Measurements from ENCODE around the gene KDM8.
A peak's percentile ranks its signal among the peaks of the same experiment; 100 is the strongest.

KDM8 gene

GRCh38 chr16:27235055-27235937, 32.0 kb downstream of the KDM8 start:
- Histone ChIP-seq H3K36me3 (ENCODE audit: control insufficient read depth in 2 of 2, insufficient read depth in 2 of 2, low read length in 2 of 2) (peaks cover 0 to 4% of the 10 kb centered on the region in 2 donors), H3K4me3 (ENCODE audit: low read length in 2 of 2) (peak overlapping the region; percentile 20 to 50), H3K9ac (ENCODE audit: low read depth in 1 of 2, low read length in 2 of 2) (peak overlapping the region; percentile 50 to 52), H3K4me1 (ENCODE audit: control insufficient read depth in 2 of 2, insufficient read depth in 2 of 2, low read length in 2 of 2) (peaks cover 75 to 78% of the 10 kb centered on the region in 2 donors), H3K27me3 (ENCODE audit: control insufficient read depth in 2 of 2, insufficient read depth in 2 of 2, low read length in 2 of 2) (no peaks in the 10 kb centered on the region), H3K27ac (ENCODE audit: low read depth in 2 of 2, low read length in 2 of 2) (peak overlapping the region; percentile 79 to 90), H3K9me3 (ENCODE audit: control insufficient read depth in 2 of 2, low read length in 2 of 2) (no peaks in the 10 kb centered on the region)

- Histone ChIP-seq H3K36me3 (ENCODE audit: control insufficient read depth in 2 of 2, insufficient read depth in 2 of 2, low read length in 2 of 2) (peaks cover 0 to 4% of the 10 kb centered on the region in 2 donors), H3K27me3 (ENCODE audit: control insufficient read depth in 2 of 2, insufficient read depth in 2 of 2, low read length in 2 of 2) (no peaks in the 10 kb centered on the region), H3K4me1 (ENCODE audit: control insufficient read depth in 2 of 2, insufficient read depth in 2 of 2, low read length in 2 of 2) (peaks cover 74 to 76% of the 10 kb centered on the region in 2 donors), H3K4me3 (ENCODE audit: low read length in 2 of 2) (peak overlapping the region in 1 of 2 donors; percentile 20), H3K27ac (ENCODE audit: low read depth in 2 of 2, low read length in 2 of 2) (peak overlapping the region; percentile 79 to 90), H3K9ac (ENCODE audit: low read depth in 1 of 2, low read length in 2 of 2) (peak overlapping the region; percentile 50 to 52), H3K9me3 (ENCODE audit: control insufficient read depth in 2 of 2, low read length in 2 of 2) (no peaks in the 10 kb centered on the region)
Observed at GRCh38 chr16:27235938-27236245, 32.6 kb downstream of the KDM8 start.

- peaks cover 0 to 4% of the 10 kb centered on the region in 2 donors for H3K36me3 ChIP-seq (ENCODE audit: control insufficient read depth in 2 of 2, insufficient read depth in 2 of 2, low read length in 2 of 2)
- H3K9ac ChIP-seq (ENCODE audit: low read depth in 1 of 2, low read length in 2 of 2), result peak overlapping the region in 1 of 2 donors; percentile 26
- peaks cover 74 to 76% of the 10 kb centered on the region in 2 donors for H3K4me1 ChIP-seq (ENCODE audit: control insufficient read depth in 2 of 2, insufficient read depth in 2 of 2, low read length in 2 of 2)
- no peaks in the 10 kb centered on the region for H3K27me3 ChIP-seq (ENCODE audit: control insufficient read depth in 2 of 2, insufficient read depth in 2 of 2, low read length in 2 of 2)
- H3K27ac ChIP-seq (ENCODE audit: low read depth in 2 of 2, low read length in 2 of 2), result peak overlapping the region; percentile 77 to 90
- no peaks in the 10 kb centered on the region for H3K9me3 ChIP-seq (ENCODE audit: control insufficient read depth in 2 of 2, low read length in 2 of 2)
- H3K4me3 ChIP-seq (ENCODE audit: low read length in 2 of 2), result no peak overlapping the region
Observed at GRCh38 chr16:27236635-27237218, 33.4 kb downstream of the KDM8 start.

- Histone ChIP-seq H3K27ac (ENCODE audit: low read depth in 2 of 2, low read length in 2 of 2) (peak overlapping the region; percentile 77 to 90), H3K4me3 (ENCODE audit: low read length in 2 of 2) (no peak overlapping the region), H3K36me3 (ENCODE audit: control insufficient read depth in 2 of 2, insufficient read depth in 2 of 2, low read length in 2 of 2) (peaks cover 0 to 4% of the 10 kb centered on the region in 2 donors), H3K4me1 (ENCODE audit: control insufficient read depth in 2 of 2, insufficient read depth in 2 of 2, low read length in 2 of 2) (peaks cover 74 to 76% of the 10 kb centered on the region in 2 donors), H3K9ac (ENCODE audit: low read depth in 1 of 2, low read length in 2 of 2) (peak overlapping the region; percentile 41 to 52), H3K27me3 (ENCODE audit: control insufficient read depth in 2 of 2, insufficient read depth in 2 of 2, low read length in 2 of 2) (no peaks in the 10 kb centered on the region), H3K9me3 (ENCODE audit: control insufficient read depth in 2 of 2, low read length in 2 of 2) (no peaks in the 10 kb centered on the region)
Observed at GRCh38 chr16:27237219-27238015, 34.1 kb downstream of the KDM8 start.

GRCh38 chr16:27238016-27238587, 34.8 kb downstream of the KDM8 start:
- H3K4me1 ChIP-seq (ENCODE audit: control insufficient read depth in 2 of 2, insufficient read depth in 2 of 2, low read length in 2 of 2), result peaks cover 74 to 76% of the 10 kb centered on the region in 2 donors
- peak overlapping the region; percentile 6 to 17 for H3K4me3 ChIP-seq (ENCODE audit: low read length in 2 of 2)
- peak overlapping the region; percentile 41 to 49 for H3K9ac ChIP-seq (ENCODE audit: low read depth in 1 of 2, low read length in 2 of 2)
- peaks cover 0 to 4% of the 10 kb centered on the region in 2 donors for H3K36me3 ChIP-seq (ENCODE audit: control insufficient read depth in 2 of 2, insufficient read depth in 2 of 2, low read length in 2 of 2)
- H3K9me3 ChIP-seq (ENCODE audit: control insufficient read depth in 2 of 2, low read length in 2 of 2), result no peaks in the 10 kb centered on the region
- H3K27ac ChIP-seq (ENCODE audit: low read depth in 2 of 2, low read length in 2 of 2), result peak overlapping the region; percentile 77 to 90
- no peaks in the 10 kb centered on the region for H3K27me3 ChIP-seq (ENCODE audit: control insufficient read depth in 2 of 2, insufficient read depth in 2 of 2, low read length in 2 of 2)

GRCh38 chr16:27238591-27238990, 35.3 kb downstream of the KDM8 start:
- peak overlapping the region in 1 of 2 donors; percentile 41 for H3K9ac ChIP-seq (ENCODE audit: low read depth in 1 of 2, low read length in 2 of 2)
- H3K27me3 ChIP-seq (ENCODE audit: control insufficient read depth in 2 of 2, insufficient read depth in 2 of 2, low read length in 2 of 2), result no peaks in the 10 kb centered on the region
- H3K9me3 ChIP-seq (ENCODE audit: control insufficient read depth in 2 of 2, low read length in 2 of 2), result no peaks in the 10 kb centered on the region
- peak overlapping the region; percentile 77 to 90 for H3K27ac ChIP-seq (ENCODE audit: low read depth in 2 of 2, low read length in 2 of 2)
- peaks cover 0 to 4% of the 10 kb centered on the region in 2 donors for H3K36me3 ChIP-seq (ENCODE audit: control insufficient read depth in 2 of 2, insufficient read depth in 2 of 2, low read length in 2 of 2)
- H3K4me1 ChIP-seq (ENCODE audit: control insufficient read depth in 2 of 2, insufficient read depth in 2 of 2, low read length in 2 of 2), result peaks cover 73 to 76% of the 10 kb centered on the region in 2 donors
- H3K4me3 ChIP-seq (ENCODE audit: low read length in 2 of 2), result no peak overlapping the region

GRCh38 chr16:27239026-27239425, 35.7 kb downstream of the KDM8 start:
- Histone ChIP-seq H3K27me3 (ENCODE audit: control insufficient read depth in 2 of 2, insufficient read depth in 2 of 2, low read length in 2 of 2) (no peaks in the 10 kb centered on the region), H3K4me1 (ENCODE audit: control insufficient read depth in 2 of 2, insufficient read depth in 2 of 2, low read length in 2 of 2) (peaks cover 74 to 79% of the 10 kb centered on the region in 2 donors), H3K27ac (ENCODE audit: low read depth in 2 of 2, low read length in 2 of 2) (peak overlapping the region; percentile 77 to 90), H3K4me3 (ENCODE audit: low read length in 2 of 2) (no peak overlapping the region), H3K9ac (ENCODE audit: low read depth in 1 of 2, low read length in 2 of 2) (no peak overlapping the region), H3K36me3 (ENCODE audit: control insufficient read depth in 2 of 2, insufficient read depth in 2 of 2, low read length in 2 of 2) (no peaks in the 10 kb centered on the region), H3K9me3 (ENCODE audit: control insufficient read depth in 2 of 2, low read length in 2 of 2) (no peaks in the 10 kb centered on the region)

GRCh38 chr16:27239906-27240655, 36.8 kb downstream of the KDM8 start:
- peaks cover 68 to 80% of the 10 kb centered on the region in 2 donors for H3K4me1 ChIP-seq (ENCODE audit: control insufficient read depth in 2 of 2, insufficient read depth in 2 of 2, low read length in 2 of 2)

GRCh38 chr16:27240948-27241531, 37.7 kb downstream of the KDM8 start:
- Histone ChIP-seq H3K4me3 (ENCODE audit: low read length in 2 of 2) (peak overlapping the region; percentile 28 to 39), H3K36me3 (ENCODE audit: control insufficient read depth in 2 of 2, insufficient read depth in 2 of 2, low read length in 2 of 2) (no peaks in the 10 kb centered on the region), H3K27ac (ENCODE audit: low read depth in 2 of 2, low read length in 2 of 2) (peak overlapping the region; percentile 73 to 83), H3K9me3 (ENCODE audit: control insufficient read depth in 2 of 2, low read length in 2 of 2) (no peaks in the 10 kb centered on the region), H3K9ac (ENCODE audit: low read depth in 1 of 2, low read length in 2 of 2) (peak overlapping the region in 1 of 2 donors; percentile 13), H3K4me1 (ENCODE audit: control insufficient read depth in 2 of 2, insufficient read depth in 2 of 2, low read length in 2 of 2) (peaks cover 58 to 70% of the 10 kb centered on the region in 2 donors), H3K27me3 (ENCODE audit: control insufficient read depth in 2 of 2, insufficient read depth in 2 of 2, low read length in 2 of 2) (no peaks in the 10 kb centered on the region)

More at GRCh38 chr16:27239906-27240655, 36.8 kb downstream of the KDM8 start:
- no peaks in the 10 kb centered on the region for H3K36me3 ChIP-seq (ENCODE audit: control insufficient read depth in 2 of 2, insufficient read depth in 2 of 2, low read length in 2 of 2)
- no peak overlapping the region for H3K4me3 ChIP-seq (ENCODE audit: low read length in 2 of 2)
- H3K27me3 ChIP-seq (ENCODE audit: control insufficient read depth in 2 of 2, insufficient read depth in 2 of 2, low read length in 2 of 2), result no peaks in the 10 kb centered on the region
- no peaks in the 10 kb centered on the region for H3K9me3 ChIP-seq (ENCODE audit: control insufficient read depth in 2 of 2, low read length in 2 of 2)
- H3K9ac ChIP-seq (ENCODE audit: low read depth in 1 of 2, low read length in 2 of 2), result no peak overlapping the region
- peak overlapping the region; percentile 17 to 83 for H3K27ac ChIP-seq (ENCODE audit: low read depth in 2 of 2, low read length in 2 of 2)

Data from mucosa of rectum (tissue), 2 donors.